ENCODE results near the gene PCDHB9.
"Not testable (repeated sequence)": the region's sequence is repeated elsewhere in the genome, so short reads cannot be mapped to it uniquely, and the experiment has no call there.

The PCDHB9 gene

DNA sequence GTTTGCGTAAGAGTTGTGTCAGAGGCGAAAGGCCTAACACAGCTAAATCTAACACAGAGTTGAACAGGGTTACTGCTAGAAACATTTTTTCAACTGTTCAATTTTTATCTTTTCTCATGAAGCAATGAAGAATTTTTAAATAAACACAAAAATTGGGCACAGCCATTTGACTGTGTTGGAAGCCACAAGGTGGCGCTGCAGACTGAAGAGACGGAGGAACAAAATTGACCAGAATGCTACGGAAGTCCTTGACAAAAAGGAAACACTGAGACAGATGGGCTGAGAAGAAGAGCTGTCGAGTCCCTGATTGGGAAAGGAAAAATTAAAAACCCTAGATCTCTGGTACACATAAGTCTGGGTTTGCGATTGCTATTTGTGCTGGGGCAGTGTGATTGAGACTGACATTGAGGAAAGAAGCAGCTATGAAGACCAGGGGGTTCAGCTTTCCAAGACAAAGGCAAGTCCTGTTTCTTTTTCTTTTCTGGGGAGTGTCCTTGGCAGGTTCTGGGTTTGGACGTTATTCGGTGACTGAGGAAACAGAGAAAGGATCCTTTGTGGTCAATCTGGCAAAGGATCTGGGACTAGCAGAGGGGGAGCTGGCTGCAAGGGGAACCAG is at the start of gene PCDHB9:
PCDHB9 (plus strand) TSS at position 265 of the 616 bp plus-strand sequence; CDS start at position 423, 158 bp downstream.
- peak in 1 of 2 experiments; percentile 39 for DNase-seq

DNA sequence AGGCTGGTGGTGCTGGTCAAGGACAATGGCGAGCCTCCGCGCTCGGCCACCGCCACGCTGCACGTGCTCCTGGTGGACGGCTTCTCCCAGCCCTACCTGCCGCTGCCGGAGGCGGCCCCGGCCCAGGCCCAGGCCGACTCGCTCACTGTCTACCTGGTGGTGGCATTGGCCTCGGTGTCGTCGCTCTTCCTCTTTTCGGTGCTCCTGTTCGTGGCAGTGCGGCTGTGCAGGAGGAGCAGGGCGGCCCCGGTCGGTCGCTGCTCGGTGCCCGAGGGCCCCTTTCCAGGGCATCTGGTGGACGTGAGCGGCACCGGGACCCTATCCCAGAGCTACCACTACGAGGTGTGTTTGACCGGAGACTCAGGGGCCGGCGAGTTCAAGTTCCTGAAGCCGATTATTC is 49.6 kb upstream of the PCDHB9 start:
- DNase-seq, result not testable (repeated sequence)

DNA sequence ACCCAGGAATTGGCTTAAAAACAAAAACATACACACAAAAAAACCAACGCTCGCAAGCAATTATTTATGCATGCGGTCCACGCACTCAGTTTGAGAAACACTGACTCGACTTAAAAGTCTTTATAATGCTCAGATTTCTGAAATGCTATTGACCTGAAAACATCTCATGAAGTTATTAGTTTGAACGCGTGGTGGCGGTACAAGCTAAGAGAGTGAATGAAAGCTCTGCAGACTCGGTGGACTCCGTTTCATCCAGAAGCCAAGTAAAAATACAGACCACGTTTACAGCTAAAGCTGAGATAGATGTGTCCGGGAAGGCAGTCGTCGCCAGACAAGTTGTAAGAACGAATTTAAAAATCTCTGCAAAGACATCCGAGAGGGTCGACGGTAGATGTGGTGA is 37.1 kb upstream of the PCDHB9 start, which contains the start of gene PCDHB6:
PCDHB6 (plus strand) TSS at position 246 of the 400 bp plus-strand sequence. CDS start 201 bp downstream, outside the sequence.
- DNase-seq, result no peak

DNA sequence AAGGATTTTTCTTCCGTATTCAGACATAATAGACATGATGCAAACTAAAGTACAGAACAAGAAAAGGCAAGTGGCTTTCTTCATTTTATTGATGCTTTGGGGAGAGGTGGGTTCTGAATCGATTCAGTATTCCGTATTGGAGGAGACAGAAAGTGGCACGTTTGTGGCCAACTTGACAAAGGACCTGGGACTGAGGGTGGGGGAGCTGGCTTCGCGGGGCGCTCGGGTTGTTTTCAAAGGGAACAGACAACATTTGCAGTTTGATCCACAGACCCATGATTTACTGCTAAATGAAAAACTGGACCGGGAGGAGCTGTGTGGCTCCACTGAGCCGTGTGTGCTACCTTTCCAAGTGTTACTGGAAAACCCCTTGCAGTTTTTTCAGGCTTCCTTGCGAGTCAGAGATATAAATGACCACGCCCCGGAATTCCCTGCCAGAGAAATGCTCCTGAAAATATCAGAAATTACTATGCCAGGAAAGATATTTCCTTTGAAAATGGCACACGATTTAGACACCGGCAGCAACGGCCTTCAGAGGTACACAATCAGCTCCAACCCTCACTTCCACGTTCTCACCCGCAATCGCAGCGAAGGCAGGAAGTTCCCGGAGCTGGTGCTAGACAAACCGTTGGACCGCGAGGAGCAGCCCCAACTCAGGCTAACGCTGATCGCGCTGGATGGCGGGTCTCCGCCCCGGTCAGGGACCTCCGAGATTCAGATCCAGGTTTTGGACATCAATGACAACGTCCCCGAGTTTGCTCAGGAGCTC is 36.6 kb upstream of the PCDHB9 start:
- no peak for DNase-seq

DNA sequence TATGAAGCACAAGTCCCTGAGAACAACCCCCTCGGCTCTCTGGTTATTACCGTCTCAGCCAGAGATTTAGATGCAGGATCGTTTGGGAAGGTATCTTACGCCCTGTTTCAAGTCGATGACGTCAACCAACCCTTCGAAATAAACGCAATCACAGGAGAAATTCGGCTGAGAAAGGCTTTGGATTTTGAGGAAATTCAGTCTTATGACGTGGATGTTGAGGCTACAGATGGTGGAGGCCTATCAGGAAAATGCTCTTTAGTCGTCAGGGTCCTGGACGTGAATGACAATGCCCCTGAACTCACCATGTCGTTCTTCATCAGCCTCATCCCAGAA is 36.0 kb upstream of the PCDHB9 start:
- no peak for DNase-seq

DNA sequence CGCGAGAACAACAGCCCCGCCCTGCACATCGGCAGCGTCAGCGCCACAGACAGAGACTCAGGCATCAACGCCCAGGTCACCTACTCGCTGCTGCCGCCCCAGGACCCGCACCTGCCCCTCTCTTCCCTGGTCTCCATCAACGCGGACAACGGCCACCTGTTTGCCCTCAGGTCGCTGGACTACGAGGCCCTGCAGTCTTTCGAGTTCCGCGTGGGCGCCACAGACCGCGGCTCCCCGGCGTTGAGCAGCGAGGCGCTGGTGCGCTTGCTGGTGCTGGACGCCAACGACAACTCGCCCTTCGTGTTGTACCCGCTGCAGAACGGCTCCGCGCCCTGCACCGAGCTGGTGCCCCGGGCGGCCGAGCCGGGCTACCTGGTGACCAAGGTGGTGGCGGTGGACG is 35.3 kb upstream of the PCDHB9 start:
- not testable (repeated sequence) for DNase-seq

DNA sequence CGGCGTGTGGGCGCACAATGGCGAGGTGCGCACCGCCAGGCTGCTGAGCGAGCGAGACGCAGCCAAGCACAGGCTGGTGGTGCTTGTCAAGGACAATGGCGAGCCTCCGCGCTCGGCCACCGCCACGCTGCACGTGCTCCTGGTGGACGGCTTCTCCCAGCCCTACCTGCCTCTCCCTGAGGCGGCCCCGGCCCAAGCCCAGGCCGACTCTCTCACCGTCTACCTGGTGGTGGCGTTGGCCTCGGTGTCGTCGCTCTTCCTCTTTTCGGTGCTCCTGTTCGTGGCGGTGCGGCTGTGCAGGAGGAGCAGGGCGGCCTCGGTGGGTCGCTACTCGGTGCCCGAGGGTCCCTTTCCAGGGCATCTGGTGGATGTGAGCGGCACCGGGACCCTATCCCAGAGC is 34.9 kb upstream of the PCDHB9 start:
- DNase-seq, result not testable (repeated sequence)

DNA sequence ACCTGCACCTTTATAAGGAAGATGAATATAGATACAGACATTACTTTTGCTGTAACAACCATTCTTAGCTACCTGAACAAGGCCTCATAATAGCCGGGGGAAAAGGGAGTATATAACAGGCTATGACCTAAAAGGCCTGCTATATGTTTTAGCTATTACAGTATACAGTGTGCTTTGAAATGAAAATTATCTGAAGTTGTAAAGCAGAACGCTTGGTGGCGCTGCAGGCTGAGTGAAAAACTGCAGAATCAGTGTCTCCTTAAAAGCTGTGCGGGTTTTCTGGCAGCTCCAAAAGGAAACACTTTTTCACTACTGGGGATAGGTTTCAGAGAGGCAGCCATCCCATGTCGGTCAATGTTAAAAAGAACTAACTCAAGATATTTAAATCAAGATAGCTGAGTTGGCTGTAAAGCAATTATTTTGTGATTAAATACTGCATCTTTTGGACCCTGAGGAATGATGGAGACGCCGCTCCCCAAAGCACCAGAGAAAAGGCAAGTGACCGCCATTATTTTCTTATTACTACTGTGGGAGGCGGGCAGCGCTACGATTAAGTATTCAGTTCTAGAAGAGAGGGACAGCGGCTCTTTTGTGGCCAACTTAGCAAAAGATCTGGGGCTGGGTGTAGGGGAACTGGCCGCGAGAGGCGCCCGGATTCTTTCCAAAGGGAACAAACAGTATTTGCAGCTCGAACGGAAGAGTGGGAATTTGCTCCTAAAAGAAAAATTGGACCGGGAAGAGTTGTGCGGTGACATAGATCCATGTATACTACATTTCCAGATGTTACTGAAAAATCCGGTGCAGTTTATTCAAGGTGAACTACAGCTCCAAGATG is 31.2 kb upstream of the PCDHB9 start:
- no peak for DNase-seq

DNA sequence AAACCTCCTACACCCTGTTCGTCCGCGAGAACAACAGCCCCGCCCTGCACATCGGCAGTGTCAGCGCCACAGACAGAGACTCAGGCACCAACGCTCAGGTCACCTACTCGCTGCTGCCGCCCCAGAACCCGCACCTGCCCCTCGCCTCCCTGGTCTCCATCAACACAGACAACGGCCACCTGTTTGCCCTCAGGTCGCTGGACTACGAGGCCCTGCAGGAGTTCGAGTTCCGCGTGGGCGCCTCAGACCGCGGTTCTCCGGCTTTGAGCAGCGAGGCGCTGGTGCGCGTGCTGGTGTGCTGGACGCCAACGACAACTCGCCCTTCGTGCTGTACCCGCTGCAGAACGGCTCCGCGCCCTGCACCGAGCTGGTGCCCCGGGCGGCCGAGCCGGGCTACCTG is 29.6 kb upstream of the PCDHB9 start:
- not testable (repeated sequence) for DNase-seq

DNA sequence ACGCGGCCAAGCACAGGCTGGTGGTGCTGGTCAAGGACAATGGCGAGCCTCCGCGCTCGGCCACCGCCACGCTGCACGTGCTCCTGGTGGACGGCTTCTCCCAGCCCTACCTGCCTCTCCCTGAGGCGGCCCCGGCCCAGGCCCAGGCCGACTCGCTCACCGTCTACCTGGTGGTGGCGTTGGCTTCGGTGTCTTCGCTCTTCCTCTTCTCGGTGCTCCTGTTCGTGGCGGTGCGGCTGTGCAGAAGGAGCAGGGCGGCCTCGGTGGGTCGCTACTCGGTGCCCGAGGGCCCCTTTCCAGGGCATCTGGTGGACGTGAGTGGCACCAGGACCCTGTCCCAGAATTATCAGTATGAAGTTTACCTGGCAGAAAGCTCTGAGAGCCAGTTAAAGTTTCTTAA is 29.1 kb upstream of the PCDHB9 start:
- not testable (repeated sequence) for DNase-seq

DNA sequence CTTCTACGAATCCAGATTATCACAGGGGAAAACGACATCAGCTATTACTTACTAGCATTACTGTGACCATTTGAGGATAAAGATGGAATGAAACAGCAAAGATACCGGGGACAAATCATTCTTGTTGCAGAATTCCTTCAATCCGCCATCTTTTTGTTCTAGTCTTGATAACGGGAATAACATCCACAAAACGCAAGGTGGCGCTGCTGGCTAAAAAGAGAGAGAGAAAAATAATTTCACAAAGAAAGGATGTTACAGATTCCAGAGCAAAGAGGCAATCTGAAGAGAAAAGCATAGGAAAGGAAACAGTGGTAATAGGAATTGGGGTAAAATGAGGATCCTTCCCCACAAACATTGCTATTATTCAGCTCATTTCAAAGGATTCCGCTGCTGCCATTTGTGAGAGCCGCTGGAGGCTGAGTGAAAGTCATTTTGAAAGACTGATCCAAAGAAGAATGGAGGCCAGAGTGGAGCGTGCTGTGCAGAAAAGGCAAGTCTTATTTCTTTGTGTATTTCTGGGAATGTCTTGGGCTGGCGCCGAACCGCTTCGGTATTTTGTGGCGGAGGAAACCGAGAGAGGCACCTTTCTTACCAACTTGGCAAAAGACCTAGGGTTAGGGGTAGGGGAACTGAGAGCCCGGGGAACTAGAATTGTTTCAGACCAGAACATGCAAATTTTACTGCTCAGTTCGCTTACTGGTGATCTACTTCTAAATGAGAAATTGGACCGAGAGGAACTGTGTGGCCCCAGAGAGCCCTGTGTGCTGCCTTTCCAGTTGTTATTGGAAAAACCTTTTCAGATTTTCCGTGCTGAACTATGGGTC is 14.4 kb upstream of the PCDHB9 start, which contains the start of gene PCDHB7:
PCDHB7 (plus strand) TSS at position 264 of the 824 bp plus-strand sequence; CDS start at position 456, 192 bp downstream.
- no peak for DNase-seq

DNA sequence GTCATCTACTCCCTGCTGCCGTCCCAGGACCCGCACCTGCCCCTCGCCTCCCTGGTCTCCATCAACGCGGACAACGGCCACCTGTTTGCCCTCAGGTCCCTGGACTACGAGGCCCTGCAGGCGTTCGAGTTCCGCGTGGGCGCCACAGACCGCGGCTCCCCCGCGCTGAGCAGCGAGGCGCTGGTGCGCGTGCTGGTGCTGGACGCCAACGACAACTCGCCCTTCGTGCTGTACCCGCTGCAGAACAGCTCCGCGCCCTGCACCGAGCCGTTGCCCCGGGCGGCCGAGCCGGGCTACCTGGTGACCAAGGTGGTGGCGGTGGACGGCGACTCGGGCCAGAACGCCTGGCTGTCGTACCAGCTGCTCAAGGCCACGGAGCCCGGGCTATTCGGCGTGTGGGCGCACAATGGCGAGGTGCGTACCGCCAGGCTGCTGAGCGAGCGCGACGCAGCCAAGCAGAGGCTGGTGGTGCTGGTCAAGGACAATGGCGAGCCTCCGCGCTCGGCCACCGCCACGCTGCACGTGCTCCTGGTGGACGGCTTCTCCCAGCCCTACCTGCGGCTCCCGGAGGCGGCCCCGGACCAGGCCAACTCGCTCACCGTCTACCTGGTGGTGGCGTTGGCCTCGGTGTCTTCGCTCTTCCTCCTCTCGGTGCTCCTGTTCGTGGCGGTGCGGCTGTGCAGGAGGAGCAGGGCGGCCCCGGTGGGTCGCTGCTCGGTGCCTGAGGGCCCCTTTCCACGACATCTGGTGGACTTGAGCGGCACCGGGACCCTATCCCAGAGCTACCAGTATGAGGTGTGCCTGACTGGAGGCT is 12.5 kb upstream of the PCDHB9 start:
- not testable (repeated sequence) for DNase-seq

DNA sequence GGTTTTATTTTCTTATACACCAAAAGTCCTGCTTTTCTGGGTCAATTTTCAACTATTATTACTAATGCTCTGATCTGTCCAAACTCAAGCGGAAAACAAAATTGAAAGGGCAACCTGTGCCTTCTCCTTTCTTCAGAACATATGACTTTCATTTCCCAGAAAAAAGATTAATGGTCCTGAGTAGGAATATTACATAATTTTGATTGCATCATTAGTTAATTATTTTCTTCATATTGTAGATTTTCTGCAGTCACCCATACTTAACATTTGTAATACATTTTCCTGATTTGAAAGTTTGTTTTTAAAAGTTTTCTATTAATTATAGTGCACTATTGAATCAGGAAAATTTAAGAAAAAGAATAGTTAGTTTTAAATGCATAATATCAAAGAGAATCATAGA is 11.0 kb upstream of the PCDHB9 start:
- DNase-seq, result no peak

DNA sequence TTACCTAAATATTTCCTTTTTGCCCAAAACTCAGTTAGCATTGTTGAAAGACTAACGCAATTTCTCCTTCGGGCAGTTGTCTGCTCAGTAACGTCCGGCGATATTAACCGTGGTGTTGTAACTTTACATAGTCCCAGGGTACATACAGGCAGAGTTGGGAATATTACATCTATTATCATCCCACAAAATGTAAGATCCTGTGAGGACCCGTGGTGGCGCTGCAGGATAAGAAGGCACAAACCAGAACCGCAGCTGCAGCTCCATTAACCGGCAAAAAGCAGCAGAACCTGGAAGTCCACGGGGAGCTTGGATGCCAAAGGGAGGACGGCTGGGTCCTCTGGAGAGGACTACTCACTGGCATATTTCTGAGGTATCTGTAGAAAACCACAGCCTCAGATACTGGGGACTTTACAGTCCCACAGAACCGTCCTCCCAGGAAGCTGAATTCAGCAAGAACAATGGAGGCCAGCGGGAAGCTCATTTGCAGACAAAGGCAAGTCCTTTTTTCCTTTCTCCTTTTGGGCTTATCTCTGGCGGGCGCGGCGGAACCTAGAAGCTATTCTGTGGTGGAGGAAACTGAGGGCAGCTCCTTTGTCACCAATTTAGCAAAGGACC is 9.3 kb upstream of the PCDHB9 start, which contains the start of gene PCDHB8:
PCDHB8 (plus strand) TSS at position 214 of the 615 bp plus-strand sequence; CDS start at position 459, 245 bp downstream.
- DNase-seq, result not testable (repeated sequence)

DNA sequence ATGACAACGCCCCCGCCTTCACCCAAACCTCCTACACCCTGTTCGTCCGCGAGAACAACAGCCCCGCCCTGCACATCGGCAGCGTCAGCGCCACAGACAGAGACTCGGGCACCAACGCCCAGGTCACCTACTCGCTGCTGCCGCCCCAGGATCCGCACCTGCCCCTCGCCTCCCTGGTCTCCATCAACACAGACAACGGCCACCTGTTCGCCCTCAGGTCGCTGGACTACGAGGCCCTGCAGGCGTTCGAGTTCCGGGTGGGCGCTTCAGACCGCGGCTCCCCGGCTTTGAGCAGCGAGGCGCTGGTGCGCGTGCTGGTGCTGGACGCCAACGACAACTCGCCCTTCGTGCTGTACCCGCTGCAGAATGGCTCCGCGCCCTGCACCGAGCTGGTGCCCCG is 7.6 kb upstream of the PCDHB9 start:
- not testable (repeated sequence) for DNase-seq

DNA sequence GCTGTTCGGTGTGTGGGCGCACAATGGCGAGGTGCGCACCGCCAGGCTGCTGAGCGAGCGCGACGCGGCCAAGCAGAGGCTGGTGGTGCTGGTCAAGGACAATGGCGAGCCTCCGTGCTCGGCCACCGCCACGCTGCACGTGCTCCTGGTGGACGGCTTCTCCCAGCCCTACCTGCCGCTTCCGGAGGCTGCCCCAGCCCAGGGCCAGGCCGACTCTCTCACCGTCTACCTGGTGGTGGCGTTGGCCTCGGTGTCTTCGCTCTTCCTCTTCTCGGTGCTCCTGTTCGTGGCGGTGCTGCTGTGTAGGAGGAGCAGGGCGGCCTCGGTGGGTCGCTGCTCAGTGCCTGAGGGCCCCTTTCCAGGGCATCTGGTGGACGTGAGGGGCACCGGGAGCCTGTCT is 7.1 kb upstream of the PCDHB9 start:
- DNase-seq, result not testable (repeated sequence)

DNA sequence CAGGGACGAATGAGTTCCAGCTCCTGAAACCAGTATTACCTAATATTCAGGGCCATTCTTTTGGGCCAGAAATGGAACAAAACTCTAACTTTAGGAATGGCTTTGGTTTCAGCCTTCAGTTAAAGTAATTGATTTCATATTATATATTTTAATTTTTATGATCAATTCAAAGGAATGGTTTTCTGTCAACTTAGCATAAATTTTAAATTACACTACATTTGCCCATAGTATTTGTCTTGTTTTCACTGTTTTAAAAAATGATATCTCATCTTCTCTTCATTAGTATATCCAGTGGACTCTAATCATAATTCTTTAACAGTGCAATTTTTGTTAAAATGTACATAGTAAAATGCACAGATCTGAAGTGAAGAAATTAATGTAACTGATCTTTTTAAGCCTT is 6.6 kb upstream of the PCDHB9 start:
- DNase-seq, result no peak

DNA sequence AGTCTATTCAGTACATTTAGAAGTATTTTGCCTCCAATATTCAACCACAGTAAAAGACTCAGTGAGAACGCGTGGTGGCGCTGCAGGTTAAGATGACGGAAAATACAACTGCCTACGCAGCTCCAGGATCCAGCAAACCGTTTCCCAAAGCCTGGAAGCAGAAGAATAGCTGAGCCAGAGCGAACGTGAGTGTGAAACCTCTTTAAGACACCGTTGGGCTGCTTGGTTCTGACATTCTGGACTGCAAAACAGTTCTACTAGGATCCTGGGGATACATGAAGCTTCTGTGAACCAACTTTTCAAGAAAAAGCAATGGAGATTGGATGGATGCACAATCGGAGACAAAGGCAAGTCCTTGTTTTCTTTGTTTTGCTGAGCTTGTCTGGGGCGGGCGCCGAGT is 4.7 kb upstream of the PCDHB9 start, which contains the start of gene PCDHB16:
PCDHB16 (plus strand) TSS at position 140 of the 400 bp plus-strand sequence; CDS start at position 313, 173 bp downstream.
- DNase-seq, result no peak

DNA sequence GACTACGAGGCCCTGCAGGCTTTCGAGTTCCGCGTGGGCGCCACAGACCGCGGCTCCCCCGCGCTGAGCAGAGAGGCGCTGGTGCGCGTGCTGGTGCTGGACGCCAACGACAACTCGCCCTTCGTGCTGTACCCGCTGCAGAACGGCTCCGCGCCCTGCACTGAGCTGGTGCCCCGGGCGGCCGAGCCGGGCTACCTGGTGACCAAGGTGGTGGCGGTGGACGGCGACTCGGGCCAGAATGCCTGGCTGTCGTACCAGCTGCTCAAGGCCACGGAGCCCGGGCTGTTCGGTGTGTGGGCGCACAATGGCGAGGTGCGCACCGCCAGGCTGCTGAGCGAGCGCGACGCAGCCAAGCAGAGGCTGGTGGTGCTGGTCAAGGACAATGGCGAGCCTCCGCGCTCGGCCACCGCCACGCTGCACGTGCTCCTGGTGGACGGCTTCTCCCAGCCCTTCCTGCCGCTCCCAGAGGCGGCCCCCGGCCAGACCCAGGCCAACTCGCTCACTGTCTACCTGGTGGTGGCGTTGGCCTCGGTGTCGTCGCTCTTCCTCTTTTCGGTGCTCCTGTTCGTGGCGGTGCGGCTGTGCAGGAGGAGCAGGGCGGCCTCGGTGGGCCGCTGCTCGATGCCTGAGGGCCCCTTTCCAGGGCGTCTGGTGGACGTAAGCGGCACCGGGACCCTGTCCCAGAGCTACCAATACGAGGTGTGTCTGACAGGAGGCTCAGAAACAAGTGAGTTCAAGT is 2.7 kb upstream of the PCDHB9 start:
- DNase-seq, result not testable (repeated sequence)

DNA sequence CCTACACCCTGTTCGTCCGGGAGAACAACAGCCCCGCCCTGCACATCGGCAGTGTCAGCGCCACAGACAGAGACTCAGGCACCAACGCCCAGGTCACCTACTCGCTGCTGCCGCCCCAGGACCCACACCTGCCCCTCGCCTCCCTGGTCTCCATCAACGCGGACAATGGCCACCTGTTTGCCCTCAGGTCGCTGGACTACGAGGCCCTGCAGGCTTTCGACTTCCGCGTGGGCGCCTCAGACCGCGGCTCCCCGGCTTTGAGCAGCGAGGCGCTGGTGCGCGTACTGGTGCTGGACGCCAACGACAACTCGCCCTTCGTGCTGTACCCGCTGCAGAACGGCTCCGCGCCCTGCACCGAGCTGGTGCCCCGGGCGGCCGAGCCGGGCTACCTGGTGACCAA is 1.7 kb downstream of the PCDHB9 start:
- DNase-seq, result not testable (repeated sequence)
